Memory B cell (primary cell): ENCODE measurements around the gene DOCK9.
A peak's percentile ranks its signal among the peaks of the same experiment; 100 is the strongest.

Source experiments
- ATAC-seq: fragments of 150-1000 bp; cut with Tn5 transposase; 2 replicates; pipeline ENCODE4 v1.10.0; 2021; ENCODE audit warnings: low read depth, mild to moderate bottlenecking, moderate library complexity
- DNase-seq, 2 donors: peaks; one replicate each; pipeline ENCODE4 v3.0.0; 2022; ENCODE audit warnings: low spot score in 2 of 2
- H3K27ac Mint-ChIP-seq: one replicate; pipeline ENCODE4 v1.8.0; 2022; ENCODE audit warnings: mild to moderate bottlenecking, moderate library complexity, mixed read lengths
- H3K27me3 Mint-ChIP-seq: one replicate; pipeline ENCODE4 v1.8.0; 2022; ENCODE audit warnings: mixed read lengths
- H3K36me3 Mint-ChIP-seq: one replicate; pipeline ENCODE4 v1.8.0; 2022; ENCODE audit warnings: mild to moderate bottlenecking, mixed read lengths
- H3K4me1 Mint-ChIP-seq: one replicate; pipeline ENCODE4 v1.8.0; 2022; ENCODE audit warnings: mixed read lengths
- H3K4me3 Mint-ChIP-seq: one replicate; pipeline ENCODE4 v1.8.0; 2022; ENCODE audit warnings: mild to moderate bottlenecking, moderate library complexity, mixed read lengths
- H3K9me3 Mint-ChIP-seq: one replicate; pipeline ENCODE4 v1.8.0; 2022; ENCODE audit warnings: mixed read lengths

Gene DOCK9

GRCh38 chr13:99005609-99006008 lies 27.7 kb upstream of the DOCK9 start:
- H3K4me1 Mint-ChIP-seq, result peaks cover 15% of the 10 kb centered on the region
- no peak overlapping the region for H3K27ac Mint-ChIP-seq
- no peak overlapping the region for H3K4me3 Mint-ChIP-seq
- ATAC-seq (no peak), DNase-seq (no peak)
- H3K27me3 Mint-ChIP-seq, result peaks cover 2% of the 10 kb centered on the region
- H3K9me3 Mint-ChIP-seq, result no peaks in the 10 kb centered on the region
- peaks cover 3% of the 10 kb centered on the region for H3K36me3 Mint-ChIP-seq

- H3K27me3 Mint-ChIP-seq, result peaks cover 2% of the 10 kb centered on the region
- no peak overlapping the region for H3K27ac Mint-ChIP-seq
- no peak overlapping the region for H3K4me3 Mint-ChIP-seq
- ATAC-seq, result no peak
- H3K4me1 Mint-ChIP-seq, result peaks cover 21% of the 10 kb centered on the region
- H3K36me3 Mint-ChIP-seq, result peaks cover 3% of the 10 kb centered on the region
- DNase-seq, result no peak
- H3K9me3 Mint-ChIP-seq, result no peaks in the 10 kb centered on the region
These were observed 27.1 kb upstream of the DOCK9 start for GRCh38 chr13:99004978-99005377.

- H3K36me3 Mint-ChIP-seq, result peaks cover 3% of the 10 kb centered on the region
- ATAC-seq (no peak), DNase-seq (no peak)
- no peak overlapping the region for H3K27ac Mint-ChIP-seq
- peaks cover 2% of the 10 kb centered on the region for H3K27me3 Mint-ChIP-seq
- peaks cover 25% of the 10 kb centered on the region for H3K4me1 Mint-ChIP-seq
- H3K9me3 Mint-ChIP-seq, result no peaks in the 10 kb centered on the region
- no peak overlapping the region for H3K4me3 Mint-ChIP-seq
These were observed 26.1 kb upstream of the DOCK9 start for GRCh38 chr13:99003851-99004471.

- DNase-seq (no peak), ATAC-seq (no peak)
- Mint-ChIP-seq H3K4me3 (no peak overlapping the region), H3K4me1 (peaks cover 30% of the 10 kb centered on the region), H3K36me3 (peaks cover 3% of the 10 kb centered on the region), H3K27me3 (peaks cover 2% of the 10 kb centered on the region), H3K9me3 (no peaks in the 10 kb centered on the region), H3K27ac (no peak overlapping the region)
These were observed 25.3 kb upstream of the DOCK9 start for GRCh38 chr13:99003186-99003585.

GRCh38 chr13:99002172-99002710 lies 24.4 kb upstream of the DOCK9 start:
- peaks cover 2% of the 10 kb centered on the region for H3K27me3 Mint-ChIP-seq
- H3K9me3 Mint-ChIP-seq, result no peaks in the 10 kb centered on the region
- no peak overlapping the region for H3K27ac Mint-ChIP-seq
- ATAC-seq (no peak), DNase-seq (no peak)
- peaks cover 30% of the 10 kb centered on the region for H3K4me1 Mint-ChIP-seq
- no peak overlapping the region for H3K4me3 Mint-ChIP-seq
- peaks cover 3% of the 10 kb centered on the region for H3K36me3 Mint-ChIP-seq

- ATAC-seq (no peak), DNase-seq (no peak)
- no peak overlapping the region for H3K27ac Mint-ChIP-seq
These were observed 22.3 kb upstream of the DOCK9 start for GRCh38 chr13:99000137-99000536.

GRCh38 chr13:98999639-98999952 lies 21.7 kb upstream of the DOCK9 start:
- H3K4me1 Mint-ChIP-seq, result peaks cover 30% of the 10 kb centered on the region
- H3K36me3 Mint-ChIP-seq, result peaks cover 3% of the 10 kb centered on the region
- peaks cover 2% of the 10 kb centered on the region for H3K27me3 Mint-ChIP-seq
- DNase-seq, result no peak
- H3K27ac Mint-ChIP-seq, result peak overlapping the region; percentile 17
- no peaks in the 10 kb centered on the region for H3K9me3 Mint-ChIP-seq
- ATAC-seq, result no peak
- no peak overlapping the region for H3K4me3 Mint-ChIP-seq

More at GRCh38 chr13:99000137-99000536, 22.3 kb upstream of the DOCK9 start:
- Mint-ChIP-seq H3K36me3 (peaks cover 3% of the 10 kb centered on the region), H3K27me3 (peaks cover 2% of the 10 kb centered on the region), H3K9me3 (no peaks in the 10 kb centered on the region), H3K4me3 (no peak overlapping the region), H3K4me1 (peaks cover 30% of the 10 kb centered on the region)

GRCh38 chr13:98998831-98999638 lies 21.2 kb upstream of the DOCK9 start:
- DNase-seq (no peak), ATAC-seq (peak; percentile 31)
- H3K36me3 Mint-ChIP-seq, result peaks cover 3% of the 10 kb centered on the region
- no peaks in the 10 kb centered on the region for H3K9me3 Mint-ChIP-seq
- H3K4me3 Mint-ChIP-seq, result no peak overlapping the region
- peaks cover 30% of the 10 kb centered on the region for H3K4me1 Mint-ChIP-seq
- peak overlapping the region; percentile 17 for H3K27ac Mint-ChIP-seq
- peaks cover 2% of the 10 kb centered on the region for H3K27me3 Mint-ChIP-seq

- no peaks in the 10 kb centered on the region for H3K27me3 Mint-ChIP-seq
- H3K9me3 Mint-ChIP-seq, result no peaks in the 10 kb centered on the region
- H3K4me1 Mint-ChIP-seq, result peaks cover 24% of the 10 kb centered on the region
- H3K4me3 Mint-ChIP-seq, result no peak overlapping the region
- H3K27ac Mint-ChIP-seq, result no peak overlapping the region
- DNase-seq (no peak), ATAC-seq (no peak)
- H3K36me3 Mint-ChIP-seq, result no peaks in the 10 kb centered on the region
These were observed 20.1 kb upstream of the DOCK9 start for GRCh38 chr13:98997738-98998641.

GRCh38 chr13:98997011-98997730 lies 19.3 kb upstream of the DOCK9 start:
- no peak for DNase-seq
- Mint-ChIP-seq H3K27ac (no peak overlapping the region), H3K4me3 (no peak overlapping the region), H3K36me3 (no peaks in the 10 kb centered on the region), H3K9me3 (no peaks in the 10 kb centered on the region), H3K4me1 (peaks cover 25% of the 10 kb centered on the region), H3K27me3 (no peaks in the 10 kb centered on the region)
- no peak for ATAC-seq

- no peaks in the 10 kb centered on the region for H3K9me3 Mint-ChIP-seq
- no peak overlapping the region for H3K27ac Mint-ChIP-seq
- H3K27me3 Mint-ChIP-seq, result no peaks in the 10 kb centered on the region
- DNase-seq, result no peak
- H3K4me1 Mint-ChIP-seq, result peaks cover 23% of the 10 kb centered on the region
- ATAC-seq, result no peak
- no peak overlapping the region for H3K4me3 Mint-ChIP-seq
- H3K36me3 Mint-ChIP-seq, result no peaks in the 10 kb centered on the region
These were observed 18.2 kb upstream of the DOCK9 start for GRCh38 chr13:98996046-98996445.

GRCh38 chr13:98994896-98995295 lies 17.0 kb upstream of the DOCK9 start:
- Mint-ChIP-seq H3K9me3 (no peaks in the 10 kb centered on the region), H3K27me3 (no peaks in the 10 kb centered on the region), H3K27ac (no peak overlapping the region), H3K36me3 (no peaks in the 10 kb centered on the region), H3K4me3 (no peak overlapping the region), H3K4me1 (peaks cover 14% of the 10 kb centered on the region)
- DNase-seq (no peak), ATAC-seq (no peak)

GRCh38 chr13:98994080-98994479 lies 16.2 kb upstream of the DOCK9 start:
- ATAC-seq, result no peak
- no peaks in the 10 kb centered on the region for H3K9me3 Mint-ChIP-seq
- no peak overlapping the region for H3K27ac Mint-ChIP-seq

More at GRCh38 chr13:98994080-98994479, 16.2 kb upstream of the DOCK9 start:
- no peak overlapping the region for H3K4me3 Mint-ChIP-seq
- peaks cover 9% of the 10 kb centered on the region for H3K4me1 Mint-ChIP-seq
- no peaks in the 10 kb centered on the region for H3K36me3 Mint-ChIP-seq
- no peaks in the 10 kb centered on the region for H3K27me3 Mint-ChIP-seq
- DNase-seq, result no peak
